Progenitor cell of endocrine pancreas (in vitro differentiated cells): ENCODE data around the gene NOM1. TPM values are rescaled to one million over a fixed set of nuclear protein-coding genes. Genes with fewer than 3 reads are reported as not detected.
"Not testable (repeated sequence)": the region's sequence is repeated elsewhere in the genome, so short reads cannot be mapped to it uniquely, and the experiment has no call there.

Experiments
- DNase-seq: peaks from one replicate; pipeline ENCODE4 v3.0.0; 2021; ENCODE audit warnings: low spot score; ENCODE audit not compliant: unreplicated experiment
- H3K27ac Mint-ChIP-seq: 2 replicates; pipeline ENCODE4 v1.8.0; 2021; ENCODE audit warnings: mild to moderate bottlenecking, moderate library complexity, mixed read lengths
- H3K27me3 Mint-ChIP-seq: 2 replicates; pipeline ENCODE4 v1.8.0; 2021; ENCODE audit warnings: mixed read lengths
- H3K36me3 Mint-ChIP-seq: 2 replicates; pipeline ENCODE4 v1.8.0; 2022; ENCODE audit warnings: mixed read lengths; ENCODE audit not compliant: insufficient read depth
- H3K4me1 Mint-ChIP-seq: 2 replicates; pipeline ENCODE4 v1.8.0; 2021; ENCODE audit warnings: low read depth, mixed read lengths
- H3K4me3 Mint-ChIP-seq: 2 replicates; pipeline ENCODE4 v1.8.0; 2021; ENCODE audit warnings: low read depth, mild to moderate bottlenecking, moderate library complexity, mixed read lengths
- H3K9me3 Mint-ChIP-seq: 2 replicates; pipeline ENCODE4 v1.8.0; 2021; ENCODE audit warnings: low read depth, mixed read lengths
- long read RNA-seq: library from polyadenylated mRNA; unstranded; transcript quantifications from one replicate; pipeline ENCODE4 v2.0.0, GENCODE V29; 2020
- total RNA-seq: library from RNA; stranded (reverse); gene quantifications from 2 replicates; pipeline ENCODE4 v1.2.1, GENCODE V29; 2021
- TF ChIP-seq, protein P1 (sequence below): fragments of 200-600 bp; sonication (generic); IDR thresholded peaks from one replicate; pipeline ENCODE4 v1.5.0; 2021; ENCODE audit warnings: antibody characterized with exemption, mild to moderate bottlenecking; ENCODE audit not compliant: unreplicated experiment

The NOM1 gene, protein sequence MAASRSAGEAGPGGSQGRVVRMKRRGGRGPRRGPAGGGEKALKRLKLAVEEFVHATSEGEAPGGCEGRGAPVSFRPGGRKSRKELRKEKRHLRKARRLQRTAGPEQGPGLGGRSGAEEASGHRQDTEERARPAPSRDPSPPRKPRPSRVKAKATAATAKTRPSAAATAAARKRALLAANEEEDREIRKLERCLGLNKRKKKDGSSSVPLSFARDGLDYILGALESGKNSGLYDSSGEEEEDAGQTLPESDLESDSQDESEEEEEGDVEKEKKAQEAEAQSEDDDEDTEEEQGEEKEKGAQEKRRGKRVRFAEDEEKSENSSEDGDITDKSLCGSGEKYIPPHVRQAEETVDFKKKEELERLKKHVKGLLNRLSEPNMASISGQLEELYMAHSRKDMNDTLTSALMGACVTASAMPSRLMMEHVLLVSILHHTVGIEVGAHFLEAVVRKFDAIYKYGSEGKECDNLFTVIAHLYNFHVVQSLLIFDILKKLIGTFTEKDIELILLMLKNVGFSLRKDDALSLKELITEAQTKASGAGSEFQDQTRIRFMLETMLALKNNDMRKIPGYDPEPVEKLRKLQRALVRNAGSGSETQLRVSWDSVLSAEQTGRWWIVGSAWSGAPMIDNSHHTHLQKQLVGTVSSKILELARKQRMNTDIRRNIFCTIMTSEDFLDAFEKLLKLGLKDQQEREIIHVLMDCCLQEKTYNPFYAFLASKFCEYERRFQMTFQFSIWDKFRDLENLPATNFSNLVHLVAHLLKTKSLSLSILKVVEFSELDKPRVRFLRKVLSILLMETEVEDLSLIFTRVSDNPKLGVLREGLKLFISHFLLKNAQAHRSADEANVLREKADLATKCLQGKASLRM
- total RNA-seq: 33.6 and 34.4 TPM in 2 replicates
- long read RNA-seq, full-length matches to known transcripts: 1 of 3 reads
- long read RNA-seq, partial matches to known transcripts: 0 of 3 reads
- long read RNA-seq, other reads (novel, unspliced or antisense): 2 of 3 reads

DNA sequence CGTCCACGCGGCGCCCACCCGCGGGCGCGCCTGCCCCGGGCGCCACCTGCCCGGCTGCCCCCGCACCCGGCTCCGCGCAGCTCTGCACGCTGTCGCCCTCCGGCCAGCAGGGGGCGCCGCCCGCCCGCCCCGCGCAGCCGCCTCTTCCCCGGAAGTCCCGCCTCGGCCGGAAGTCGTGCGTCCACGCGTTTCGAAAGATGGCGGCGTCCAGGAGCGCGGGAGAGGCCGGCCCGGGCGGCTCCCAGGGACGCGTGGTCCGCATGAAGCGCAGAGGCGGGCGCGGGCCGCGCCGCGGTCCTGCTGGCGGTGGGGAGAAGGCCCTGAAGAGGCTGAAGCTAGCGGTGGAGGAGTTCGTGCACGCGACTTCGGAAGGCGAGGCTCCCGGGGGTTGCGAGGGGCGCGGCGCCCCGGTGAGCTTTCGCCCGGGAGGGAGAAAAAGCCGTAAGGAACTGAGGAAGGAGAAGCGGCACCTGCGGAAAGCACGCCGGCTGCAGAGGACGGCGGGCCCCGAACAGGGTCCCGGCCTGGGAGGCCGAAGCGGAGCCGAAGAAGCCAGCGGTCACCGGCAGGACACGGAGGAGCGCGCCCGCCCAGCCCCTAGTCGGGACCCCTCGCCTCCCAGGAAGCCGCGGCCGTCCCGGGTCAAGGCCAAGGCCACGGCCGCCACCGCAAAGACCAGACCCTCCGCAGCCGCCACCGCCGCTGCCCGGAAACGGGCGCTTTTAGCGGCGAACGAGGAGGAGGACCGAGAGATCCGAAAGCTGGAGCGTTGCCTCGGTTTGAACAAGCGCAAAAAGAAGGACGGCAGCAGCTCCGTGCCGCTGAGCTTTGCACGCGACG is at the start of gene NOM1:
Gene NOM1 (plus strand): TSS at position 172 of the 840 bp plus-strand sequence. CDS start 26 bp downstream, at position 198.
- Mint-ChIP-seq H3K27ac (peak within 1 kb of the TSS; percentile 73), H3K4me3 (peak within 1 kb of the TSS; percentile 95)
- peak; percentile 85 for DNase-seq

DNA sequence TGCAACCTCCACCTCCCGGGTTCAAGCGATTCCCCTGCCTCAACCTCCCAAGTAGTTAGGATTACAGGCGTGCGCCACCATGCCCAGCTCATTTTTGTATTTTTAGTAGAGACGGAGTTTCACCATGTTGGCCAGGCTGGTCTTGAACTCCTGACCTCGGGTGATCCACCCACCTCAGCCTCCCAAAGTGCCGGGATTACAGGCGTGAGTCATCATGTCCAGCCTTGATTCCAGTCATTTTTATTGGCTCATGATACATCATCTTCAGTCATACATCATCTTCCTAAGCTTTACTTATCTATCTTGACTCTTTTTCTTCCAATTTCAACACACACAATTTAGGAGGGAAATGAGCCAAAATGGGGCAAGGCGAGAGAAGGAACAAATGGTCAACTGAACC is 49.4 kb upstream of the NOM1 start:
- not testable (repeated sequence) for DNase-seq, H3K27me3 Mint-ChIP-seq, H3K4me3 Mint-ChIP-seq, H3K27ac Mint-ChIP-seq, H3K4me1 Mint-ChIP-seq, H3K36me3 Mint-ChIP-seq, H3K9me3 Mint-ChIP-seq

More for the DNA sequence above, at the start of gene NOM1:
- Mint-ChIP-seq H3K27me3 (peaks cover 6% of the 10 kb centered on the region), H3K36me3 (peaks cover 13% of the 10 kb centered on the region), H3K4me1 (peaks cover 25% of the 10 kb centered on the region), H3K9me3 (no peaks in the 10 kb centered on the region)
- TF ChIP-seq, protein P1, sequence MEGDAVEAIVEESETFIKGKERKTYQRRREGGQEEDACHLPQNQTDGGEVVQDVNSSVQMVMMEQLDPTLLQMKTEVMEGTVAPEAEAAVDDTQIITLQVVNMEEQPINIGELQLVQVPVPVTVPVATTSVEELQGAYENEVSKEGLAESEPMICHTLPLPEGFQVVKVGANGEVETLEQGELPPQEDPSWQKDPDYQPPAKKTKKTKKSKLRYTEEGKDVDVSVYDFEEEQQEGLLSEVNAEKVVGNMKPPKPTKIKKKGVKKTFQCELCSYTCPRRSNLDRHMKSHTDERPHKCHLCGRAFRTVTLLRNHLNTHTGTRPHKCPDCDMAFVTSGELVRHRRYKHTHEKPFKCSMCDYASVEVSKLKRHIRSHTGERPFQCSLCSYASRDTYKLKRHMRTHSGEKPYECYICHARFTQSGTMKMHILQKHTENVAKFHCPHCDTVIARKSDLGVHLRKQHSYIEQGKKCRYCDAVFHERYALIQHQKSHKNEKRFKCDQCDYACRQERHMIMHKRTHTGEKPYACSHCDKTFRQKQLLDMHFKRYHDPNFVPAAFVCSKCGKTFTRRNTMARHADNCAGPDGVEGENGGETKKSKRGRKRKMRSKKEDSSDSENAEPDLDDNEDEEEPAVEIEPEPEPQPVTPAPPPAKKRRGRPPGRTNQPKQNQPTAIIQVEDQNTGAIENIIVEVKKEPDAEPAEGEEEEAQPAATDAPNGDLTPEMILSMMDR: peak; percentile 85

DNA sequence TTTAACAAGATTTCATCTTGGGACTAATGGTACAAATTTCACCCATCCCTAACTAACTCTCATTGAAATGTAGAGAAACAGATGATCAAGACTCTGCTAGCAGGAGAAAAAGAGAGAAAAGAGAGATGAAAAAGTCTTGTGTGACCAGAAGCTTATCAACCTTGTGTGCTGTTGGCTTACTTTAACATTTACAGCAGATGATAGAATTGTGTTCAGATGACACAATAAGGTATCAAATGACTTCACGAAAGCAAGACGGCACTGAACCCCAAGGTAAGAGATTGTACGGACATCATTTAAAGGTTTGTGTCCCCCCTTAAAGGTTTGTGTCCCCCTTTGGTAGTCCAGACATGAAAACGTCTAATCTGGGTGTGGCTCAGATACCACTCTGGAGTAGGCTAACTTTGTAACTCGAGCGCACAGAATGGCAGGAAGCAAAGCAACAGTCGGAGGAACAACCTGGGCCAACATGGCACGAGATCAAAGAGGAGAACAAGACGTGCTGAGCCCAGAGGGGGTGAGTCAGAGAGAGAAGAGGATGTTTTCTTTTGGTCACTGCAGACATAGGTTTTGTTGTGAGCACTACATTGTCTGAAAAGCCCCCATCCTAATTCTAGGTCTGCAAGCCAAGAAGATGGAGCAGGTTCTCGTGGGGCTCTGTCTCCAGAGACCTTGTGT is 46.1 kb upstream of the NOM1 start:
- no peaks in the 10 kb centered on the region for H3K27me3 Mint-ChIP-seq
- DNase-seq: no peak
- TF ChIP-seq, protein P1: no peak
- no peaks in the 10 kb centered on the region for H3K9me3 Mint-ChIP-seq
- no peak overlapping the region for H3K27ac Mint-ChIP-seq
- no peak overlapping the region for H3K4me3 Mint-ChIP-seq
- no peaks in the 10 kb centered on the region for H3K36me3 Mint-ChIP-seq
- H3K4me1 Mint-ChIP-seq: no peaks in the 10 kb centered on the region

DNA sequence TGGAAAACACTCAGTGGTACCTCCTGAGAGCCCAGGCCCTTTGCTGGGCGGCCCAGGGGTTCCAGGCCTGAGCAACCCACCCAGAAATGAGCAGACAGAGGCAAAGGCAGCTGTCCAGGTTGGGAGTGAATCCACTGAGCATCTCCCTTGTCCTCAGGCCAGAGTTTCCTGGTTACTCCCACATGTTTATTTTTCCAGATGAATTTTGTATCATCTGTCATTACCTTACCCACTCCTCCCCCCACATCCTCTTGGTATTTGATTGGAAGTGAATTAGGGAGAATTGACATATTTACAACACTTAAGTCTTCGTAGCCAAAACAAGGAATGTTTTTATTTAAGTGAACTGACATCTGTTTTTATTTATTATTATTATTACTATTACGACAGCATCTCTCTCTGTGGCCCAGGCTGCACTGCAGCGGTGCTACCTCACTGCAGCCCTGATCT is 43.3 kb upstream of the NOM1 start:
- DNase-seq: no peak
- H3K27ac Mint-ChIP-seq: no peak overlapping the region
- no peaks in the 10 kb centered on the region for H3K9me3 Mint-ChIP-seq
- H3K4me3 Mint-ChIP-seq: no peak overlapping the region
- peaks cover 1% of the 10 kb centered on the region for H3K4me1 Mint-ChIP-seq
- no peaks in the 10 kb centered on the region for H3K36me3 Mint-ChIP-seq
- TF ChIP-seq, protein P1: no peak
- H3K27me3 Mint-ChIP-seq: no peaks in the 10 kb centered on the region

DNA sequence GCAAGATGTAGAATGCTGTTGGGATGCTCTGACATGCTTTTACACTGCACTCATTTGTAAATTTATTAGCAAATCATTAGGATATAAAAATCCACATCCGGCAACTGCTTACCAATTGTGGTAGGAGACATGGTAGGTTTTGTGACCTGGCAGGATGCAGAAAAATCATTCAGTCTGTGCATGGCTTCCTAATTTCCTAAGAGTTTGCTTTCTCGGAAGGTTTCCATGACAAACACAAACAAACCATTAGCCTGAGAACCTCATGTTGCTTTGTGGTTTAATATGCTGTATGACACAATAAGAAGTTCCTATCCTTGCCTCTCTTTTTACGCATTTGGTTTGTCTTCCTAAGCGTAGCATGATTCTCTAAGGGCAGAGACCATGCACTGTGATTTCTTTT is 41.9 kb upstream of the NOM1 start:
- no peak for DNase-seq
- Mint-ChIP-seq H3K9me3 (peaks cover 6% of the 10 kb centered on the region), H3K36me3 (no peaks in the 10 kb centered on the region), H3K27ac (no peak overlapping the region), H3K27me3 (peaks cover 5% of the 10 kb centered on the region), H3K4me3 (no peak overlapping the region), H3K4me1 (peaks cover 1% of the 10 kb centered on the region)
- TF ChIP-seq, protein P1: no peak

DNA sequence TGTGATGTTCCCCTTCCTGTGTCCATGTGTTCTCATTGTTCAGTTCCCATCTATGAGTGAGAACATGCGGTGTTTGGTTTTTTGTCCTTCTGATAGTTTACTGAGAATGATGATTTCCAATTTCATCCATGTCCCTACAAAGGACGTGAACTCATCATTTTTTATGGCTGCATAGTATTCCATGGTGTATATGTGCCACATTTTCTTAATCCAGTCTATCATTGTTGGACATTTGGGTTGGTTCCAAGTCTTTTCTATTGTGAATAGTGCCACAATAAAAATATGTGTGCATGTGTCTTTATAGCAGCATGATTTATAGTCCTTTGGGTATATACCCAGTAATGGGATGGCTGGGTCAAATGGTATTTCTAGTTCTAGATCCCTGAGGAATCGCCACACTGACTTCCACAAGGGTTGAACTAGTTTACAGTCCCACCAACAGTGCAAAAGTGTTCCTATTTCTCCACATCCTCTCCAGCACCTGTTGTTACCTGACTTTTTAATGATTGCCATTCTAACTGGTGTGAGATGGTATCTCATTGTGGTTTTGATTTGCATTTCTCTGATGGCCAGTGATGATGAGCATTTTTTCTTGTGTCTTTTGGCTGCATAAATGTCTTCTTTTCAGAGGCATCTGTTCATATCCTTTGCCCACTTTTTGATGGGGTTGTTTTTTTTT is 39.8 kb upstream of the NOM1 start:
- not testable (repeated sequence) for H3K36me3 Mint-ChIP-seq, H3K27me3 Mint-ChIP-seq, H3K4me3 Mint-ChIP-seq, H3K4me1 Mint-ChIP-seq, H3K9me3 Mint-ChIP-seq, H3K27ac Mint-ChIP-seq, DNase-seq
